Kidney epithelial cell (primary cell): ENCODE data around the gene HOXD10. TPM values are rescaled to one million over a fixed set of nuclear protein-coding genes. Genes with fewer than 3 reads are reported as not detected.

Experiments
- DNase-seq: peaks from one replicate; pipeline ENCODE4 v3.0.0-alpha.2; 2010; ENCODE audit warnings: low read depth
- H3K27me3 ChIP-seq: 2 replicates; pipeline ENCODE4 v1.6.0; 2011; ENCODE audit warnings: low read length; ENCODE audit not compliant: control insufficient read depth, insufficient read depth
- H3K36me3 ChIP-seq: 2 replicates; pipeline ENCODE4 v1.5.1; 2011; ENCODE audit warnings: low read length; ENCODE audit not compliant: control insufficient read depth, insufficient read depth
- H3K4me3 ChIP-seq: 2 replicates; pipeline ENCODE4 v1.5.1; 2011; ENCODE audit warnings: low read depth, mild to moderate bottlenecking, control low read depth, low read length
- total RNA-seq: library from RNA; depleted of rRNA; stranded (reverse); fragments of >200 nt; gene quantifications from 2 replicates; pipeline ENCODE4 v1.2.3, GENCODE V29; 2015
- TF ChIP-seq, protein P1 (sequence below): IDR thresholded peaks from 2 replicates; pipeline ENCODE4 v1.5.1; 2011; ENCODE audit warnings: mild to moderate bottlenecking, moderate library complexity, low read length, control low read depth, inconsistent platforms; ENCODE audit not compliant: insufficient read depth, poor library complexity, severe bottlenecking

Gene HOXD10
- total RNA-seq, 1 donor from 2014 or later, result 5.6 TPM

- Histone ChIP-seq H3K27me3 (no peaks in the 10 kb centered on the region), H3K36me3 (no peaks in the 10 kb centered on the region), H3K4me3 (no peak overlapping the region)
- TF ChIP-seq, protein P1, sequence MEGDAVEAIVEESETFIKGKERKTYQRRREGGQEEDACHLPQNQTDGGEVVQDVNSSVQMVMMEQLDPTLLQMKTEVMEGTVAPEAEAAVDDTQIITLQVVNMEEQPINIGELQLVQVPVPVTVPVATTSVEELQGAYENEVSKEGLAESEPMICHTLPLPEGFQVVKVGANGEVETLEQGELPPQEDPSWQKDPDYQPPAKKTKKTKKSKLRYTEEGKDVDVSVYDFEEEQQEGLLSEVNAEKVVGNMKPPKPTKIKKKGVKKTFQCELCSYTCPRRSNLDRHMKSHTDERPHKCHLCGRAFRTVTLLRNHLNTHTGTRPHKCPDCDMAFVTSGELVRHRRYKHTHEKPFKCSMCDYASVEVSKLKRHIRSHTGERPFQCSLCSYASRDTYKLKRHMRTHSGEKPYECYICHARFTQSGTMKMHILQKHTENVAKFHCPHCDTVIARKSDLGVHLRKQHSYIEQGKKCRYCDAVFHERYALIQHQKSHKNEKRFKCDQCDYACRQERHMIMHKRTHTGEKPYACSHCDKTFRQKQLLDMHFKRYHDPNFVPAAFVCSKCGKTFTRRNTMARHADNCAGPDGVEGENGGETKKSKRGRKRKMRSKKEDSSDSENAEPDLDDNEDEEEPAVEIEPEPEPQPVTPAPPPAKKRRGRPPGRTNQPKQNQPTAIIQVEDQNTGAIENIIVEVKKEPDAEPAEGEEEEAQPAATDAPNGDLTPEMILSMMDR, result peak; percentile 4
- DNase-seq, result no peak
Observed at GRCh38 chr2:176135035-176135440, 18.5 kb downstream of the HOXD10 start.

GRCh38 chr2:176136374-176137251, 20.0 kb downstream of the HOXD10 start:
- no peaks in the 10 kb centered on the region for H3K27me3 ChIP-seq
- peak overlapping the region; percentile 92 for H3K4me3 ChIP-seq
- no peaks in the 10 kb centered on the region for H3K36me3 ChIP-seq
- TF ChIP-seq, protein P1, result no peak
- DNase-seq, result no peak

DNA sequence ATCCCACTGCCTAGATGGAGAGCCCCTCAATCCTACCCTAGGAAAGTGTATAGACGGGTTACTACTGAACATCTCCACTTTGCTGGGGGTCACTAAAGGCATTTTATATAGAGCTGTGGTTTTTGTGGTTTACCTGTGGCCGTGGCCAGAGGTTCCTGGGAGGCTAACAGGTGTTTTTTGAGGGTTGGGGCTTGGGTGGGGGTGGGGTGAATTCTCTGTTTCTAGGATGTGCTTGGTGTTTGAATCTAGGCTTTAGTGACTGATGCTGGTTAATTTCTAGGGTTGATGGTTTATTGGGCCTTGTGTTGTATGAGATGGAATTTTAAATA, 20.6 kb downstream of the HOXD10 start:
- TF ChIP-seq, protein P1, result no peak
- peak overlapping the region; percentile 92 for H3K4me3 ChIP-seq
- no peaks in the 10 kb centered on the region for H3K27me3 ChIP-seq
- DNase-seq, result no peak
- H3K36me3 ChIP-seq, result no peaks in the 10 kb centered on the region

GRCh38 chr2:176137906-176138305, 21.3 kb downstream of the HOXD10 start:
- Histone ChIP-seq H3K4me3 (peak overlapping the region; percentile 92), H3K36me3 (no peaks in the 10 kb centered on the region), H3K27me3 (no peaks in the 10 kb centered on the region)
- no peak for DNase-seq
- TF ChIP-seq, protein P1, result no peak

- Histone ChIP-seq H3K27me3 (no peaks in the 10 kb centered on the region), H3K36me3 (no peaks in the 10 kb centered on the region), H3K4me3 (peak overlapping the region; percentile 92)
- DNase-seq, result no peak
- TF ChIP-seq, protein P1, result no peak
Observed at GRCh38 chr2:176138526-176138922, 21.9 kb downstream of the HOXD10 start.

GRCh38 chr2:176138923-176139660, 22.5 kb downstream of the HOXD10 start:
- TF ChIP-seq, protein P1, result no peak
- peak overlapping the region; percentile 92 for H3K4me3 ChIP-seq
- no peak for DNase-seq
- no peaks in the 10 kb centered on the region for H3K27me3 ChIP-seq
- no peaks in the 10 kb centered on the region for H3K36me3 ChIP-seq
